Left lobe of liver (tissue), 2 donors: ENCODE measurements around the gene XPNPEP1. TPM values are rescaled to one million over a fixed set of nuclear protein-coding genes. Genes with fewer than 3 reads are reported as not detected.
"Not testable (repeated sequence)": the region's sequence is repeated elsewhere in the genome, so short reads cannot be mapped to it uniquely, and the experiment has no call there.

Experiments used
- ATAC-seq: fragments of 200-7000 bp; cut with Tn5 transposase; one replicate; pipeline ENCODE4 v1.9.1; 2020; ENCODE audit warnings: mild to moderate bottlenecking, moderate library complexity
- DNase-seq: peaks from one replicate; pipeline ENCODE4 v3.0.0-alpha.2; 2020; ENCODE audit warnings: low spot score
- total RNA-seq: library from RNA; stranded (reverse); gene quantifications from one replicate; pipeline ENCODE4 v1.2.1, GENCODE V29; 2021
- donor health status: DM: no; HTN: no; CAD: no; lungs with moderate emphysema.
- donor health status: DM: no; HTN: yes; CAD: no.

The XPNPEP1 gene
- total RNA-seq, 1 donor from 2014 or later, result 18.7 TPM

- ATAC-seq (no peak), DNase-seq (no peak)
Observed at GRCh38 chr10:109926061-109926745, 2.9 kb upstream of the XPNPEP1 start.

GRCh38 chr10:109924967-109925620, 1.8 kb upstream of the XPNPEP1 start:
- ATAC-seq (no peak), DNase-seq (no peak)

- DNase-seq, result no peak
- no peak for ATAC-seq
Observed at GRCh38 chr10:109924087-109924486, 776 bp upstream of the XPNPEP1 start.

GRCh38 chr10:109922358-109922975, 844 bp downstream of the XPNPEP1 start:
- DNase-seq (no peak), ATAC-seq (peak; percentile 2)

- no peak for ATAC-seq
- DNase-seq, result no peak
Observed at GRCh38 chr10:109920016-109920415, 3.3 kb downstream of the XPNPEP1 start.

- ATAC-seq (no peak), DNase-seq (no peak)
Observed at GRCh38 chr10:109919220-109919619, 4.1 kb downstream of the XPNPEP1 start.

- not testable (repeated sequence) for DNase-seq, ATAC-seq
Observed at GRCh38 chr10:109918707-109919106, 4.6 kb downstream of the XPNPEP1 start.

GRCh38 chr10:109915566-109915965, 7.7 kb downstream of the XPNPEP1 start:
- ATAC-seq, result no peak
- DNase-seq, result no peak

- peak; percentile 80 for ATAC-seq
- no peak for DNase-seq
Observed at GRCh38 chr10:109914966-109915365, 8.3 kb downstream of the XPNPEP1 start.

- DNase-seq (no peak), ATAC-seq (no peak)
Observed at GRCh38 chr10:109913306-109913892, 9.9 kb downstream of the XPNPEP1 start.

- DNase-seq (no peak), ATAC-seq (no peak)
Observed at GRCh38 chr10:109912335-109913281, 10.7 kb downstream of the XPNPEP1 start.

- ATAC-seq (no peak), DNase-seq (no peak)
Observed at GRCh38 chr10:109911903-109912302, 11.4 kb downstream of the XPNPEP1 start.

- ATAC-seq (no peak), DNase-seq (no peak)
Observed at GRCh38 chr10:109906316-109906715, 17.0 kb downstream of the XPNPEP1 start.

GRCh38 chr10:109904397-109904796, 18.9 kb downstream of the XPNPEP1 start:
- no peak for ATAC-seq
- DNase-seq, result no peak

GRCh38 chr10:109902992-109903947, 20.0 kb downstream of the XPNPEP1 start:
- DNase-seq, result no peak
- no peak for ATAC-seq

- DNase-seq, result peak; percentile 60
- peak; percentile 72 for ATAC-seq
Observed at GRCh38 chr10:109899356-109900331, 23.7 kb downstream of the XPNPEP1 start.

GRCh38 chr10:109898666-109899355, 24.5 kb downstream of the XPNPEP1 start:
- ATAC-seq, result peak; percentile 68
- DNase-seq, result peak; percentile 68

GRCh38 chr10:109898007-109898406, 25.3 kb downstream of the XPNPEP1 start:
- DNase-seq (no peak), ATAC-seq (no peak)
